Activated T-cell treated with anti-CD3 and anti-CD28 coated beads, Interleukin-2, amount 50 U/mL, for 48 hours (primary cell): ENCODE data around the gene GRID2.

Experiments
- DNase-seq, 2 experiments: peaks; one replicate each; pipeline ENCODE4 v3.0.0-alpha.2; 2020

The GRID2 gene

GRCh38 chr4:92776080-92776479 is 472.3 kb downstream of the GRID2 start:
- DNase-seq, result no peak

- DNase-seq, result no peak
These were observed 486.0 kb downstream of the GRID2 start for GRCh38 chr4:92789741-92790140.

GRCh38 chr4:92791871-92792440 is 488.2 kb downstream of the GRID2 start:
- DNase-seq, result no peak

- DNase-seq, result no peak
These were observed 505.6 kb downstream of the GRID2 start for GRCh38 chr4:92809381-92809780.

GRCh38 chr4:92812652-92813051 is 508.9 kb downstream of the GRID2 start:
- DNase-seq, result no peak

- no peak for DNase-seq
These were observed 510.9 kb downstream of the GRID2 start for GRCh38 chr4:92814677-92815076.

GRCh38 chr4:92825256-92825655 is 521.5 kb downstream of the GRID2 start:
- DNase-seq, result no peak

GRCh38 chr4:92825791-92826190 is 522.0 kb downstream of the GRID2 start:
- DNase-seq, result no peak

- no peak for DNase-seq
These were observed 527.0 kb downstream of the GRID2 start for GRCh38 chr4:92830771-92831170.

- DNase-seq, result no peak
These were observed 537.1 kb downstream of the GRID2 start for GRCh38 chr4:92840880-92841279.

- DNase-seq, result no peak
These were observed 540.0 kb downstream of the GRID2 start for GRCh38 chr4:92843784-92844183.

- DNase-seq, result no peak
These were observed 543.3 kb downstream of the GRID2 start for GRCh38 chr4:92847026-92847425.

GRCh38 chr4:92862509-92862908 is 558.7 kb downstream of the GRID2 start:
- no peak for DNase-seq

- no peak for DNase-seq
These were observed 560.3 kb downstream of the GRID2 start for GRCh38 chr4:92864096-92864495.

GRCh38 chr4:92872604-92873003 is 568.8 kb downstream of the GRID2 start:
- DNase-seq, result no peak

- no peak for DNase-seq
These were observed 581.9 kb downstream of the GRID2 start for GRCh38 chr4:92885632-92886031.

- DNase-seq, result no peak
These were observed 648.7 kb downstream of the GRID2 start for GRCh38 chr4:92952426-92952825.

GRCh38 chr4:92952897-92953296 is 649.1 kb downstream of the GRID2 start:
- no peak for DNase-seq

GRCh38 chr4:92953462-92953861 is 649.7 kb downstream of the GRID2 start:
- DNase-seq, result no peak

- no peak for DNase-seq
These were observed 658.1 kb downstream of the GRID2 start for GRCh38 chr4:92961881-92962280.

GRCh38 chr4:92962831-92963230 is 659.1 kb downstream of the GRID2 start:
- no peak for DNase-seq

- no peak for DNase-seq
These were observed 664.8 kb downstream of the GRID2 start for GRCh38 chr4:92968556-92968955.

GRCh38 chr4:92968996-92969395 is 665.2 kb downstream of the GRID2 start:
- no peak for DNase-seq

GRCh38 chr4:92969650-92970379 is 666.0 kb downstream of the GRID2 start:
- no peak for DNase-seq

- no peak for DNase-seq
These were observed 667.2 kb downstream of the GRID2 start for GRCh38 chr4:92970996-92971395.
